HG02870 (cell line): ENCODE results near the gene LRRTM4.

ENCODE experiments used
- ATAC-seq: cut with Tn5 transposase; IDR thresholded peaks from one replicate; pipeline ENCODE4 v1.9.1; 2021; ENCODE audit warnings: mild to moderate bottlenecking, moderate library complexity; ENCODE audit not compliant: unreplicated experiment

The LRRTM4 gene

GRCh38 chr2:76928026-76928425, 594.1 kb downstream of the LRRTM4 start:
- no peak for ATAC-seq

GRCh38 chr2:76921006-76921405, 601.2 kb downstream of the LRRTM4 start:
- no peak for ATAC-seq

- no peak for ATAC-seq
These were observed 626.7 kb downstream of the LRRTM4 start for GRCh38 chr2:76895469-76895868.

GRCh38 chr2:76870581-76870980, 651.6 kb downstream of the LRRTM4 start:
- ATAC-seq: no peak

- ATAC-seq: no peak
These were observed 652.2 kb downstream of the LRRTM4 start for GRCh38 chr2:76870011-76870410.

GRCh38 chr2:76867854-76868253, 654.3 kb downstream of the LRRTM4 start:
- no peak for ATAC-seq

GRCh38 chr2:76866464-76866863, 655.7 kb downstream of the LRRTM4 start:
- no peak for ATAC-seq

GRCh38 chr2:76862901-76863300, 659.3 kb downstream of the LRRTM4 start:
- no peak for ATAC-seq

GRCh38 chr2:76861708-76862107, 660.5 kb downstream of the LRRTM4 start:
- ATAC-seq: peak; percentile 61

GRCh38 chr2:76851000-76851399, 671.2 kb downstream of the LRRTM4 start:
- ATAC-seq: no peak

GRCh38 chr2:76849086-76849485, 673.1 kb downstream of the LRRTM4 start:
- ATAC-seq: no peak

- ATAC-seq: no peak
These were observed 682.4 kb downstream of the LRRTM4 start for GRCh38 chr2:76839826-76840225.

- no peak for ATAC-seq
These were observed 692.6 kb downstream of the LRRTM4 start for GRCh38 chr2:76829374-76830234.

- no peak for ATAC-seq
These were observed 695.5 kb downstream of the LRRTM4 start for GRCh38 chr2:76826691-76827090.

- ATAC-seq: no peak
These were observed 696.8 kb downstream of the LRRTM4 start for GRCh38 chr2:76825140-76825970.

- no peak for ATAC-seq
These were observed 700.4 kb downstream of the LRRTM4 start for GRCh38 chr2:76821731-76822130.

GRCh38 chr2:76813084-76813483, 709.1 kb downstream of the LRRTM4 start:
- no peak for ATAC-seq

GRCh38 chr2:76812156-76812555, 710.0 kb downstream of the LRRTM4 start:
- no peak for ATAC-seq

- ATAC-seq: no peak
These were observed 713.0 kb downstream of the LRRTM4 start for GRCh38 chr2:76809136-76809535.

GRCh38 chr2:76808732-76809131, 713.4 kb downstream of the LRRTM4 start:
- no peak for ATAC-seq

- no peak for ATAC-seq
These were observed 728.4 kb downstream of the LRRTM4 start for GRCh38 chr2:76793647-76794334.
